ENCODE measurements around the gene KIR2DL3. TPM values are rescaled to one million over a fixed set of nuclear protein-coding genes. Genes with fewer than 3 reads are reported as not detected.
"Not testable (repeated sequence)": the region's sequence is repeated elsewhere in the genome, so short reads cannot be mapped to it uniquely, and the experiment has no call there.

The KIR2DL3 gene
- total RNA-seq, 1 experiment from 2014 or later: not detected

GRCh38 chr19:54750276-54750675, 12.0 kb downstream of the KIR2DL3 start:
- not testable (repeated sequence) for H3K9ac ChIP-seq (ENCODE audit: extremely low read depth, insufficient read length, low read length); H3K56ac ChIP-seq (ENCODE audit: insufficient read length, low read depth, low read length); H3K4me3 Mint-ChIP-seq; H2BK15ac ChIP-seq (ENCODE audit: low read depth, low read length); H2BK120ac ChIP-seq (ENCODE audit: low read depth, low read length, poor library complexity, severe bottlenecking); H3K4me2 ChIP-seq (ENCODE audit: insufficient read depth, insufficient read length, low read length); H4K20me1 ChIP-seq (ENCODE audit: control insufficient read depth, insufficient read depth, insufficient read length); H3K27me3 ChIP-seq (ENCODE audit: insufficient read depth, low read length); H2AFZ ChIP-seq (ENCODE audit: low read length); H3K27ac Mint-ChIP-seq; H3K27ac ChIP-seq (ENCODE audit: insufficient read length, low read depth, low read length); H2BK5ac ChIP-seq (ENCODE audit: insufficient read length, low read length); H3K18ac ChIP-seq (ENCODE audit: insufficient read length, low read depth, low read length); H3K79me1 ChIP-seq (ENCODE audit: insufficient read depth, low read depth, low read length, poor library complexity, severe bottlenecking); H3T11ph ChIP-seq (ENCODE audit: low read length); H2AK5ac ChIP-seq (ENCODE audit: insufficient read length, low read length); H3K4me1 ChIP-seq (ENCODE audit: insufficient read depth, low read length); H4K8ac ChIP-seq (replicated peaks; ENCODE audit: insufficient read length, low read depth, low read length); H2BK12ac ChIP-seq (ENCODE audit: insufficient read length, low read depth, low read length); H3K14ac ChIP-seq (ENCODE audit: insufficient read depth, low read length); H4K91ac ChIP-seq (ENCODE audit: insufficient read length, low read depth, low read length); H3K4me1 Mint-ChIP-seq; H3K23ac ChIP-seq (ENCODE audit: insufficient read length, low read depth, low read length); DNase-seq; H4K5ac ChIP-seq (ENCODE audit: insufficient read length, low read depth, low read length); H3K4ac ChIP-seq (ENCODE audit: low read depth, low read length); H2BK20ac ChIP-seq (ENCODE audit: low read depth, low read length, poor library complexity, severe bottlenecking); H3K23me2 ChIP-seq (ENCODE audit: insufficient read length, low read depth, low read length, poor library complexity, severe bottlenecking); H3K79me2 ChIP-seq (ENCODE audit: insufficient read depth, low read length); H3K27me3 Mint-ChIP-seq (ENCODE audit: low read depth)
- peaks cover 50% of the 10 kb centered on the region for H3K9me3 ChIP-seq (ENCODE audit: control insufficient read depth, low read depth, low read length)
- Mint-ChIP-seq H3K36me3 (ENCODE audit: insufficient read depth in 1 of 3, low read depth in 3 of 3) (peaks cover 16 to 37% (median 17%) of the 10 kb centered on the region in 3 experiments; a peak in 6 of 7 replicates), H3K9me3 (peaks cover 81 to 84% of the 10 kb centered on the region in 2 experiments)
- WGBS (ENCODE audit: extremely low coverage, insufficient read length, low lambda C conversion rate): no CpG with 5 or more reads among the region's 6 CpGs

- H3K14ac ChIP-seq (ENCODE audit: insufficient read depth, low read length); H2BK20ac ChIP-seq (ENCODE audit: low read depth, low read length, poor library complexity, severe bottlenecking); H3K27ac Mint-ChIP-seq; DNase-seq; H4K20me1 ChIP-seq (ENCODE audit: control insufficient read depth, insufficient read depth, insufficient read length); H3K4me3 Mint-ChIP-seq; H2BK15ac ChIP-seq (ENCODE audit: low read depth, low read length); H2BK120ac ChIP-seq (ENCODE audit: low read depth, low read length, poor library complexity, severe bottlenecking); H2AK5ac ChIP-seq (ENCODE audit: insufficient read length, low read length); H3K4me1 Mint-ChIP-seq; H3K18ac ChIP-seq (ENCODE audit: insufficient read length, low read depth, low read length); H4K5ac ChIP-seq (ENCODE audit: insufficient read length, low read depth, low read length); H2BK12ac ChIP-seq (ENCODE audit: insufficient read length, low read depth, low read length); H4K91ac ChIP-seq (ENCODE audit: insufficient read length, low read depth, low read length); H3T11ph ChIP-seq (ENCODE audit: low read length); H3K9ac ChIP-seq (ENCODE audit: extremely low read depth, insufficient read length, low read length); H2BK5ac ChIP-seq (ENCODE audit: insufficient read length, low read length); H3K27ac ChIP-seq (ENCODE audit: insufficient read length, low read depth, low read length); H4K8ac ChIP-seq (replicated peaks; ENCODE audit: insufficient read length, low read depth, low read length); H3K56ac ChIP-seq (ENCODE audit: insufficient read length, low read depth, low read length); H3K4me2 ChIP-seq (ENCODE audit: insufficient read depth, insufficient read length, low read length); H2AFZ ChIP-seq (ENCODE audit: low read length); H3K23me2 ChIP-seq (ENCODE audit: insufficient read length, low read depth, low read length, poor library complexity, severe bottlenecking); H3K27me3 Mint-ChIP-seq (ENCODE audit: low read depth); H3K4ac ChIP-seq (ENCODE audit: low read depth, low read length); H3K23ac ChIP-seq (ENCODE audit: insufficient read length, low read depth, low read length); H3K27me3 ChIP-seq (ENCODE audit: insufficient read depth, low read length); H3K79me1 ChIP-seq (ENCODE audit: insufficient read depth, low read depth, low read length, poor library complexity, severe bottlenecking); H3K79me2 ChIP-seq (ENCODE audit: insufficient read depth, low read length); H3K4me1 ChIP-seq (ENCODE audit: insufficient read depth, low read length): not testable (repeated sequence)
- no CpG with 5 or more reads among the region's 12 CpGs for whole genome bisulfite sequencing (ENCODE audit: extremely low coverage, insufficient read length, low lambda C conversion rate)
- peaks cover 23 to 44% (median 28%) of the 10 kb centered on the region in 3 experiments; a peak in 6 of 7 replicates for H3K36me3 Mint-ChIP-seq (ENCODE audit: insufficient read depth in 1 of 3, low read depth in 3 of 3)
- H3K9me3 Mint-ChIP-seq: peaks cover 90 to 93% of the 10 kb centered on the region in 2 experiments
- H3K9me3 ChIP-seq (ENCODE audit: control insufficient read depth, low read depth, low read length): peaks cover 66% of the 10 kb centered on the region
Measured at GRCh38 chr19:54756204-54757110, 18.1 kb downstream of the KIR2DL3 start.

Measured in H9 (cell line).